HG02623 (cell line): Measurements from ENCODE around the gene NHP2.
"Not testable (repeated sequence)": the region's sequence is repeated elsewhere in the genome, so short reads cannot be mapped to it uniquely, and the experiment has no call there.

Experiments used
- ATAC-seq: cut with Tn5 transposase; IDR thresholded peaks from one replicate; pipeline ENCODE4 v1.9.1; 2021; ENCODE audit warnings: moderate library complexity; ENCODE audit not compliant: unreplicated experiment

NHP2 gene

DNA sequence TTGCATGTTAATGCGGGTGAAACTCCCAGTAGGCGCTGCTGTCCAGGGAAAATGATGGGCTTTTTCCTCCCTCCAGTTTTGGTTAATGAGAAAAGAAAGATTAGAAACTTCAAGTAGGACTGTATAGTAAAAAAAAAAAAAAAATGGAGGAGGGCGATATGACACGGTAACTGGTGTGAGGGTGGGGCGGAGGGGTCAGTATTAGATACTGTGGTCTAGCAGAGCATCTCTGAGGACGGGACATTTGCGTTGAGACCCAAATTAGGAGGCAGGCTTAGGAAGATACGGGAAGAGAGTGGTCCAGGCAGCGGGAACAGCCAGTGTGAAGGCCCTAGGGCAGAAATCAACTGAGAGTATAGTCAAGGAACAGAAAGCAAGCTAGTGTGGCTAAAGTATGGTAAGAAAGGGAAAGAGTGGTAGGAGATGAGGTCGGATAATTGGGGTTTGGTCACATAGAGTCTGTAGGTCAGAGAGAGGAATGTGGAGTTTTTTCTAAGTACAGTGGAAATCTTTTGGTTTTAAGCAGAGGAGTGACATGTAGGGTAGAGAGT lies 22.2 kb downstream of the NHP2 start:
- no peak for ATAC-seq

DNA sequence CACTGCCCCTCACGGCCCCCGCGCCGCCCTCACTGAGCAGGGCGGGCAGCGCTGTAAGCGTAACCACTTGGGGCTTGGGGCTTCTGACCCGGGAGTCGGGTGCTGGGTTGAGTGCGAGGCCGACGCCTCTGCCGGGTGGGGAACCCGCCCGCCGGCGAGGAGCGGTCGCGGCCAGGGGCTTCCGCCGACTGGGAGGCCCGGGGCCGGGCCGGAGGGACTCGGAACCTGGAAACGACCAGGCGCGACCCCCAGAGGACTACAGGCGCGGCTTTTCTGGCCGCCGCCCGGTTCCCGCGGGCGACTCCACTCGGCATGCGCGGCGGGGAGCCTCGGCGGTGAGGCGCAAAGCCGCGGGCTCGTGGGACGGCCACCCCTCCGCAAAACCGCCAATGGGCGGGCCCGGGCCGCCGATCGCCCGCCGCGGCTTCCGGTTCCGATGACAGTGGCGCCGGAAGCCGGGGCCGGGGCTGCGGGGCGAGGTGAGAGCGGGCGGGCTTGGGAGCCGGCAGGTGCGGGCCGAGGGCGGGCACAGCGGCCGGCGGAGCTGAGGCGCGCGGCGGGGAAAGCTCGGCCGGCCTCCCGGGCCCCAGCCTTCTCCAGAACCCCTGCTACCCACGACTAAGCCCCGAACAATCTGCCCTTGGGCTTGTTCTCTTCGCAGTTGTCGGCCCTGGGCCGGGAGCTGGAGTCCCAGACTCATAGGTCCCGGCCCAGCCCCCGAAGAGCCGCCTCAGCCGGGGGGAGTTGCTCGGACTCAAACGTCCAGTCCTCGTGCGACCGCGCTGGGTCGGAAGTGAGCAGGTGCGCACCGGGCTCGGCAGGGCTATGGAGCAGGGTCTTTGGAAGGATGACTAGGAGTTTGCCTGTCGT lies 22.9 kb downstream of the NHP2 start, which contains the start of gene RMND5B:
Gene RMND5B, plus strand, starts transcription at position 439 of the 870 bp plus-strand sequence. CDS start 7,106 bp downstream, outside the sequence.
- ATAC-seq: peak; percentile 83

DNA sequence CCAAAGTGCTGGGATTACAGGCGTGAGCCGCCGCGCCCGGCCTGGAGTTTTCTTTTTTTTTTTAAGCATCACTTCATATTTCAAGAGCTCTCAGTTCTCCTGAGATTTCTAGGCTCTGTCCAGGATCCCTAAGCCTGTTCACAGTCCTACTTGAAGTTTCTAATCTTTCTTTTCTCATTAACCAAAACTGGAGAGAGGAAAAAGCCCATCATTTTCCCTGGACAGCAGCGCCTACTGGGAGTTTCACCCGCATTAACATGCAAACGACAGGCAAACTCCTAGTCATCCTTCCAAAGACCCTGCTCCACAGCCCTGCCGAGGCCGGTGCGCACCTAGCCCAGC lies 23.5 kb downstream of the NHP2 start:
- not testable (repeated sequence) for ATAC-seq

DNA sequence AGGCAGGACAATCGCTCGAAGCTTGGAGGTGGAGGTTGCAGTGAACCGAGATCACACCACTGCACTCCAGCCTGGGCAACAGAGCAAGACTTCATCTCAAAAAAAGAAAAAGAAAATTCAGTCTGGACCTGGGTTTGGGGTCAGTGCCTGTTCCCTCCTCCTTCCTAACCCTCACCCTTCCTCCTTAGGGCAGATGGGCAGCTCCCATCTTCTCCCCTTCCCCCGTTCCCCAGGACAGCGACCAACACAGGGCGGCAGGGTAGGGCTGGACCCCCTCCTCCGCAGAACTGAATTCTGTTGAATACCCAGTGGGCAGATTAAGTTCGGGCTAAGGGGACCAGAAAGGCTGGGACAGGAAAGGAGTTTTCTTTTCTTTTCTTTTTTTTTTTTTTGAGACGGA lies 24.4 kb downstream of the NHP2 start:
- ATAC-seq: no peak

DNA sequence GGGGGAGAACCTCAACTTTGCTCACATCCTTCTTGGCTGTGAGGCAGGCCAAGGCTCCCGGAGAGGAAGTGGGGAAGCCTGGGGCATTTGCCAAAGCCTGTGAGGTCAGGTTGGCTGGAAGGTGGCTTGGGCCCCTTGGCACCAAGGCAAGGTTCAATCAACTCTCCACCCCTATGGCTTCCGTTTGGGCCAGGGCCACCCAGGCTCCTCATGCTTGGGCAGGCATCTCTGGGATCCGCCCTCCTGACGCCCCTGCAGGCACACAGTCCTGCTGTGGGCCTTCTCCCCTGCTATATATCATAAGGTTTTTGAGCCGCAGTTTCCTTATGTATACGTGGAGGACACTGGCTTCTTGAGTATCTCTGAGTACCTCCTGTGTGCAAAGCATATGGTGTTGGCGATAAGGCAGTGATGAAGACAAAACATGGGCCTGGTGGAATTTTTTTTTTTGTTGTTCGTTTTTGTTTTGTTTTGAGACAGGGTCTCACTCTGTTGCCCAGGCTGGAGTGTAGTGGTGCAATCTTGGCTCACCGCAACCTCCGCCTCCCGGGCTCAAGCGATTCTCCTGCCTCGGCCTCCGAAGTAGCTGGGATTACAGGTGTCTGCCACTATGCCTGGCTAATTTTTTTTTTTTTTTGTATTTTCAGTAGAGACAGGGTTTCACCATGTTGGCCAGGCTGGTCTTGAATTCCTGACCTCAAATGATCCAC lies 26.2 kb downstream of the NHP2 start:
- not testable (repeated sequence) for ATAC-seq

DNA sequence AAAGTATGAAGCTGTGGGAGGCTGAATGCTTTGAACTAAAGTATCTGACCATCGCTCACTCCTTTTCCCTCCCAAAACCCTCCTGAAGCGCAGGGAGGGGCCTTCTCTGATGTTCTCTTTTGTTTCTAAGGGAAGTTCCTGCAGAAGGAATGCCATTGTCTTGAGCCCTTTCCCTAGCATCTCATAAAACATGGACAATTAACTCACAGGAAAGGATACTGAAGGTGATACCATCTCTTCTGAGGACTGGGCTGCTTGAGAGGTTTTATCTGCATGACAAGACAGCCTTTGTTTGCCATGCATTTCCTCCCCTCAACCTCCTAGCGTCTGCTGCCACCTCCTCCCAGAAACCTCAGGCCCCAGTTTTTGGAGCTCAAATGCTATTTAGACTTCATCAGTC lies 27.1 kb downstream of the NHP2 start:
- no peak for ATAC-seq

DNA sequence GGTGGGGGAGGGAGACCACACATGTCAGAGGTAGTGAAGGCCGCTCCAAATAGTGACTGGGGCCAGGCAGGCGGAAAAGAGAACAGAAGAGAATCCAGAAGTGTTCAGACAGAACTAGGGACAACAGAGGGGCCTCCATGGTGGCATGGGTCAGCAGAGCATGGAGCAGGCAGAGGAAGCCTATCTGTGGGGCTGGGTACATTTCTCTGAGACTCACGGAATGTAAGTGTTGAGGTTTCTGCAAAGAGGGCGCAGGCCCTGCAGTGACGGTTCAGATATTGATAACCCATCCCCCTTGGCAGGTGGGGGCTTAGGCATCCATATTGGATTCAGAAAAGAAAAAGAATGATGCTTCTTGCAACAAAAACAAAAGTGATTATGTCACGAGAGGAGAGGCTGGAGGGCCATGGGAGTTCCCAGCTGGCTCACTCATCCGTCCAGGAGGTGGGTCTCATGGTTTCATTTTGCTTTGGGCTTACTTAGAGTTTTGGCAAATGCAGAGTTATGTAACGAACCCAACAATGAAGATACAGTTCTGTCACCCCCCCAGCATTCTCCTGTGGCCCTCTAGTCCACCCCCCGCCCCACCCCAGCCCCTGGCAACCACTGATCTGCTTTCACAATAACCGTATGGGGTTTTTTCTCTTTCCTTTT lies 28.3 kb downstream of the NHP2 start:
- ATAC-seq: no peak

DNA sequence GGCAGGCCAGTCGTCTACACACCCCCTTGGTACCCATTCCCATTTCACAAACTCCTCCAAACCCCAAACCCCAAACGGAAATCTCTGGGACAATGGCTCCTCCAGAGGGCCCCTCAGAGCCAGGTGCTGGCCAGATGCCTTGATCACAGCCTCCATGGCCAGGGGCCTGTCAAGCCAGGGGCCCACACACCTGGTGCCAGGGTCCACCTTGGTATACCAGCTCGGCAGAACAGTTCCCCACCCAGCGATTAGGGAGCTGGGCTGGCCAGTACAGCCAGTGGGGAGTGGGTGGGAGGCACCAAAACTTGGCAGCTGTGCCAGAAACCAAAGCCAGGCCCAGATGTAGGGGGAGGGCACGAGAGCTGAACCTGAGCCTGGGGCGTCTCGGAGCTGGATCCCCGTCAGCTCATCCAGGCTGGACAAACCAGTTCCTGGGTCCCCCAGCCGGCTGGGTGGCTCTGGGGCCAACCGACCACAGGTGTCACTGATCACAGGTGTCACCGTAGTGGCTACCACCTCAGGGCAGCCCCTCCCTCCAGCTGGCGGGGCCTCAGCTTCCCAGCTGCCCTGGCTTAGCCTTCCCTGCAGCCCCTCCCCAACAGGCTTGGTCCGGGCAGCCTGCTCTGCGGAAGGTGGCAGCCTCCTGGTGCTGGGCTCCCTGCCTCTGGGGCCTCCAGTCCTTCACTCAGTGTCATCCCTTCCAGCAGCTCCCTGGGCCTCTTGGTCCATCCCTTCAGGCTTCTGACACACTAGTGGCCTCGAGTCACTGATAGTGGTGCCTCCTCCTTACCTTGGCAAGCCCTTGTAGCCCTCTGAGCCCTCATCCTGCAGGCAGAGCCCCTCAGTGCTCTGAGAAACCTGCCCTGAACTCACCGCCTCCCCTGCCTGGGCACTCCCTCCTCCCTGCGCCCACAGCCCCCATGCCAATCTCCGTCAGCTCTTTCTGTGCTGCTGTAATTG lies 29.4 kb downstream of the NHP2 start:
- ATAC-seq: no peak

DNA sequence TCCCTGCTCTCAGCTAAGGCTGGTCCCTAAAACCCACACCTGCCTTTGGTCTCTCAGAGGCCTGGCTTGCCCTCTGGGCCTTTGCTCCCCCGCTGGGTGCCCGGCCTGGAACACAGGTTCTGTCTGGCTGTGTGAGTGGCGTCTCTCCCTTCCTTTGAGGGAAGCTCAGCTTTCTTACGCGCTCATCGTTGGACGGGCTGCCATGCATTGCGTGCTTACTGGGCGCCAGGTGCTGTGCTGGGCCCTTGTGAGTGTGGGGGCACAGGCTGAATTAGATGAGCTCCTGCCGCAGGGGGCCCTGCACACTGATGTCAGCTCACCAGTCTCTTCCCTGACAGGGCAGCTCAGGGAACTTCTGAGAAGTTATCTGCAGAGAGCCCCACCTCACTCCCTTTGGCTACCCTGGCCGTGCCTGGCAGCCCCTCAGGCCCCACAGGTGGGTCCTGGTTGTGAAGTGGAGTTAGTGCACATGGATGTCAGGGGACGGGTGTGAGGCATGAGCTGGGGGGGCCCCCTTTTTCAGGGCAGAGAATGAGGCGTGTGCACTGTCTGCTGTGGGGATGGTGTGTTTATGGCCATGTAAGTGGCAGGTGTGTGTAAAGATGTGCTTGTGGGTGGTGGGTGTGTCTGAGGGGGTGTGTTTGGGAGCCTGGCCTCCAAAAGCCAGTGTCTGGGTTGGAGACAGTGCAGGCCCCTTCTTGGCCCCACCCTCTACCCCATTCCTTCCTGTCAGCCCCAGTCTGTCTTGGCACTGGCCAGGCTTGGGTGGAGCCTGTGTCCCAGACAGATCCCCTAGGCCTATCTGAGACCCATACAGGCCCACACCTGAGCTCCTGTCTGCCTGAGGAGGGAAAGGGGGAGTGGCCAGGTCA lies 30.4 kb downstream of the NHP2 start:
- ATAC-seq: no peak

DNA sequence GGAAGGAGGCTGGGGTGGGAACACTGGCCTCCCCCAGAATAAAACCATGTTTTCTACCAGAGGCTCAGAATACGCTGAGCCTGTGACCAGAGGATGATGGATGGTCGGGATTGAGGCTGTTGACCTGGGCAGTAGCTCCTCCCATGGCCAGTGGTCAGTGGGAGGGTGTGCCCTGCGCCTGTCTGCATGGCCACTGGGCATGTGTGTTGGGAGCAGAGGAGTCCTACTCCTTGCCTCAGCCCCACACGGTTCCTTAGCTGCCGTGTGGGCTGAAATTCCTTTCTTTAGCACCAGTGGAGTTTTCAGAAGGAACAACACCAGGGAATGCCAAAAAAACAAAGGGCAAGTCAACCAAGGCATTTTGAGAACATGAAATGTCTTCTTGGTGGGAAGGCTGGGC lies 31.3 kb downstream of the NHP2 start:
- no peak for ATAC-seq

DNA sequence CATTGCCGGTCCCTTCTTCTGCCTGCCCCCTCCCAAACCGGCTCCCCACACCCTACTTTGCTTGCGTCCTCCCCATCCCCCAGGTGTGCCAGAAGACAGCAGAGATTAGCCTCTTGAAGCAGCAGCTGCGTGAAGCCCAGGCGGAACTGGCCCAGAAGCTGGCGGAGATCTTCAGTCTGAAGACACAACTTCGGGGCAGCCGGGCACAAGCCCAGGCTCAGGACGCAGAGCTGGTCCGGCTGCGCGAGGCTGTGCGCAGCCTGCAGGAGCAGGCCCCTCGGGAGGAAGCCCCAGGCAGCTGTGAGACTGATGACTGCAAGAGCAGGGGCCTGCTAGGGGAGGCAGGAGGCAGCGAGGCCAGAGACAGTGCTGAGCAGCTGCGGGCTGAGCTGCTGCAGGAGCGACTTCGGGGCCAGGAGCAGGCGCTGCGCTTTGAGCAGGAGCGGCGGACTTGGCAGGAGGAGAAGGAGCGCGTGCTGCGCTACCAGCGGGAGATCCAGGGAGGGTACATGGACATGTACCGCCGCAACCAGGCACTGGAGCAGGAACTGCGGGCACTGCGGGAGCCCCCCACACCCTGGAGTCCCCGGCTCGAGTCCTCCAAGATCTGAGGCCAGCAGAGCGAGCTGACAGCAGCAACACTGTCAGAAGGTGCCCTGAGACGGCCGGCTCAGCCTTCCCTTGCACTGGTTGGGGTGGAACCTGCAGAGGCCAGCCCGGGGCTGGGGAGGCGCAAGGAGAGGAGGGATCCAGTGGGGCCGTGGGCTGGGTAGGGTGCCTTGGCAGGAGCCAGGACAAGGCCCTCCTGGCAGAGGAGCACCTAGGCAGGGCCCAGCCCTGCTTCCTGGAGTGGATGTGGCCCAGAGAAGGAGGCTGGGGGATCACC lies 32.1 kb downstream of the NHP2 start:
- ATAC-seq: peak; percentile 4

DNA sequence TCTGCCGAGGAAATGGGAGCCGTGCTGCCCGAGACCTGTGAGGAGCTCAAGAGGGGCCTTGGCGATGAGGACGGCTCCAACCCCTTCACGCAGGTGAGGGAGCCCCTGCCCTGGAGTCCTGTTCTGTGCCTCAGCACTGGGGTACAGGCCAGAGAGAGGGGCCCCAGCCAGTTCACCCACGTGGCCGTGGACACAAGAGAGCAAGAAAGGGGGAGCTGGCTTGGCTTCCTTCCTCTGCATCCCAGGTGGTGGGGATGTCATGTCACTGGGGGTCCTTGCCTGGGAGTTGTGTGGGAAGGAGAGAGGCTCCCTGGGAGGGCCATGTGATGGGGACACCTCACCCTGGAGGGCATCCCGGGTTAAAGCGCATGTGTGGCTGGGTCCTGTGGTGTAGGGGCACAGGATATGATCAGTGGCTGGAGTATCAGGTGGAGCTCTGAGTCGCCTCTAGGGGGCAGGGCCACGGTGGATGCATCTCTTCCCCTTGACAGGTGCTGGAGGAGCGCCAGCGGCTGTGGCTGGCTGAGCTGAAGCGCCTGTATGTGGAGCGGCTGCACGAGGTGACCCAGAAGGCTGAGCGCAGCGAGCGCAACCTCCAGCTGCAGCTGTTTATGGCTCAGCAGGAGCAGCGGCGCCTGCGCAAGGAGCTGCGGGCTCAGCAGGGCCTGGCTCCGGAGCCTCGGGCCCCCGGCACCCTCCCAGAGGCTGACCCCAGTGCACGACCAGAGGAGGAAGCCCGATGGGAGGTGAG lies 32.9 kb downstream of the NHP2 start:
- peak; percentile 70 for ATAC-seq

DNA sequence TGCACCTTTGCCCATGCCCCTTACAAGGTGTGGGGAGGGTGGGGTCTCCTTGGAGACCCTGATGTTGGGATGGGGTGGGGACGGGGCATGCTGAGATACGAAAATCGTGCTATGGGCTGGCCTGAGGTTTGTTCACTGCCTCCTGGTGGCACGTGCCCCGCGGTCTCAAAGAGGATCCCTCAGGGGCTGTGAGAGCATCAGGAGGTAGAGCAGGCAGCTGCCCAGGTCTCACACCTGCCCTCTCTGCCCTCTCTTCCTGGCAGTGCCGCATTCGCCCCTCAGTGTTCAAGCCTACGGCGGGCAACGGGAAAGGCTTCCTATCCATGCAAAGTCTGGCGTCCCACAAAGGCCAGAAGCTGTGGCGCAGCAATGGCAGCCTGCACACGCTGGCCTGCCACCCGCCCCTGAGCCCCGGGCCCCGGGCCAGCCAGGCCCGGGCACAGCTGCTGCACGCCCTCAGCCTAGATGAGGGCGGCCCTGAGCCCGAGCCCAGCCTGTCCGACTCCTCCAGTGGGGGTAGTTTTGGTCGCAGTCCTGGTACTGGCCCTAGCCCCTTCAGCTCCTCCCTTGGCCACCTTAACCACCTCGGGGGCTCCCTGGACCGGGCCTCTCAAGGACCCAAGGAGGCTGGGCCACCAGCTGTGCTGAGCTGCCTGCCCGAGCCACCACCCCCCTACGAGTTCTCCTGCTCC lies 33.6 kb downstream of the NHP2 start:
- no peak for ATAC-seq

DNA sequence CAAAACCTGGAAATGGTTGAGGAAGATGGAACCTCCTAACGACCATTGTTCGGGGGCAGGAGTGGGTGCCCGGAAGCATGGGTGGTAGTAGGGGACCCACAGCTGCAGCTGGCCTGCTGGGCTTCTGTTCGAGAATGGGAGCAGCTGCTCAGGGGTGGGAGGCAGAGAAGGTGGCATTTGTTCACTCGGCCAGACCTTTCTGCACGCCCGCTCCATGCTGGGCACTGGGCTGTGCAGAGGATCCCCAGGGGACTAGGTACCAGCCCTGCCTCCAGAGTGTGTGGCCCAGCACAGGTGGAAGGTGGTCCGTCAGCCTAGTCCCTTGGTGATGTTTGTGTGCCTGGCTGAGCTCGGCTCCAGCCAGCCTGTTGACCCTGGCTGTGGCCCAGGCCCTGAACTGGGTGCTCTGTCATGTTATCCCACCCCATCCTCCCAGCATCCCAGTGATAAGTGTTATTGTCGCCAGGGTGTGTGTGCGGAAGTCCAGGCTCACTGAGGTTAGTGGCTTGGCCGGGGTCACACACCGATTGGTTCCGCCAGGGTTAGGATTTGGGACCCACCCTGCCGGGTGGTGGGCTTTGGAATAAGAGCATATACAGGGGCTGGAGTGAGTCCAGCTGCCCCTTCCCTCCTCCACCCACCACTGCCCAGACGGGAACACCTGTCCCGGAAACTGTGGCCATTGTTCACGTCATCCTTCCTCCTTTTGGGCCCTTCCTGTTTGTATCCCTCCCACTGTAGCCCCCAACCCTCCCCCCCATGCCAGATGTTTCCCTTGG lies 35.6 kb downstream of the NHP2 start:
- no peak for ATAC-seq

DNA sequence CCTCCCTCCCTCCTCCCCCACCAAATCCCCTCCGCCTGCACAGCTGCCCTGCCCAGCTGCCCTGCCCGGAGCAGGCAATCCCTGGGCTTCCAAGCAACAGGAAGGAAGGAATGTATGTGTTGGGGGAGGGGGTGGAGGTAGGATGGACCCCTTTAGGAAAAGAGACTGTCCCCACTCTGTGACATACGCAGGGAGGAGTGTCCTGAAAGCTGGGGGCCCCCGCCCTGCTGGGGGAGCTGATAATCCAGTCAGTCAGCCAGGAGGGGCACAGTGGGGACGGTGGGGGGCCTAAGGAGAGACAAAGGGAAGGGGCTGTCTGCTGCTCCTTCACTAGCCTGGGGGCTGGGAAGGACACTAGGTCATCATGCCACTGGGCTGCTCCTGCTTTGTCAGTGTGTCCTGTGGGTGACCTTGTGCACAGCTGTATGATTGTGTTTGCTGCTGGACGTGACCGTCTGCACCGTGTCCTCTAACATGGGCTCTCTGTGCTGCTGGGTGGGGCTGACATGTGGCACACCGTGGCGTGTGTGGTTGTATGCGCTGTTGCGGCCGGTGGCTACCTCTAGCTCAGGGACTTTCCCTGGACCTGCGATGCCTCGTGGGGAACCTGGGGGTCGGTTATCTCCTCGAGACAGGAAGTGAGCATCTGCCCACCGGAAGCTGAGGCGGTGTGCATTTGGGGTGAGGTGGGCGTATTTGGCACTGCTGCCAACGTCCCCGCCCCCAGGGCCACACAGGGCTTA lies 37.4 kb downstream of the NHP2 start:
- ATAC-seq: no peak

DNA sequence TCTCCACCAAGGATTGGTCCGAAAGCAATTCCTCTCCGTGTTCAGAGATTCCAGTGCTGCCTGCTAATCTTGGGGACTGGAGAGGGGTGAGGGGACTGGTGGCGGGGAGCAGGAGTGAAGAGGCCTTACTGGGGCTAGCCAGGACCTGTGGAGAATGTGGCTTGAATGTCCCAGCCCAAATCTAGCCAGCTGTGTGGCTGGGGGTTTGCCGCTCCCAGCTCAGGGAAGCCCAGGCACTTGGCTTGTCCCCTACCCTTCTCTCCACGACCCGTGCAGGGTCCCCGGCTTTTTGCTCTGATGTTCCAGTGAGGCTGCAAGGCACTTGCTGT lies 37.9 kb downstream of the NHP2 start:
- no peak for ATAC-seq
